HG03342 (cell line): ENCODE data around the gene ACAD11.

Source experiments
- ATAC-seq: cut with Tn5 transposase; IDR thresholded peaks from one replicate; pipeline ENCODE4 v1.9.1; 2021; ENCODE audit warnings: mild to moderate bottlenecking, moderate library complexity; ENCODE audit not compliant: unreplicated experiment

Gene ACAD11

GRCh38 chr3:132517311-132517710 is 142.3 kb downstream of the ACAD11 start:
- ATAC-seq: no peak

GRCh38 chr3:132513057-132513456 is 146.6 kb downstream of the ACAD11 start:
- ATAC-seq: no peak

- ATAC-seq: no peak
Observed at GRCh38 chr3:132509506-132509905, 150.1 kb downstream of the ACAD11 start.

GRCh38 chr3:132509096-132509495 is 150.5 kb downstream of the ACAD11 start:
- ATAC-seq: no peak
